Small intestine (tissue), 7 donors: ENCODE measurements around the gene CAGE1. TPM values are rescaled to one million over a fixed set of nuclear protein-coding genes. Genes with fewer than 3 reads are reported as not detected.
"Not testable (repeated sequence)": the region's sequence is repeated elsewhere in the genome, so short reads cannot be mapped to it uniquely, and the experiment has no call there.

Source experiments
- DNase-seq, 2 donors: peaks; one replicate each; pipeline versions ENCODE4 v3.0.0 to v3.0.0-alpha.2; 2013
- FAIRE-seq: peaks from 2 replicates; lab custom pipeline; 2012; peaks lifted over from hg19 to GRCh38; lab: Jason Lieb, UNC
- H3K27ac ChIP-seq, 3 donors: one replicate each; pipeline ENCODE4 v1.5.1; 2013; ENCODE audit warnings: low read length in 2 of 3, mild to moderate bottlenecking in 2 of 3, control low read depth in 1 of 3, inconsistent platforms in 1 of 3, low read depth in 1 of 3, moderate library complexity in 1 of 3
- H3K27me3 ChIP-seq, 3 donors: one replicate each; pipeline ENCODE4 v1.6.1; 2013; ENCODE audit warnings: low read length in 3 of 3, inconsistent platforms in 1 of 3; ENCODE audit not compliant: control insufficient read depth in 3 of 3, insufficient read depth in 3 of 3
- H3K36me3 ChIP-seq, 3 donors: one replicate each; pipeline ENCODE4 v1.6.1; 2013; ENCODE audit warnings: low read length in 3 of 3, inconsistent platforms in 1 of 3, low read depth in 1 of 3, mild to moderate bottlenecking in 1 of 3, moderate library complexity in 1 of 3; ENCODE audit not compliant: control insufficient read depth in 3 of 3, insufficient read depth in 2 of 3
- H3K4me1 ChIP-seq, 3 donors: one replicate each; pipeline ENCODE4 v1.6.1; 2013; ENCODE audit warnings: low read length in 2 of 3, inconsistent platforms in 1 of 3, low read depth in 1 of 3, mild to moderate bottlenecking in 1 of 3, moderate library complexity in 1 of 3; ENCODE audit not compliant: control insufficient read depth in 3 of 3, insufficient read depth in 2 of 3
- H3K4me3 ChIP-seq, 3 donors: one replicate each; pipeline ENCODE4 v1.5.1; 2013; ENCODE audit warnings: low read length in 3 of 3, control low read depth in 1 of 3, inconsistent platforms in 1 of 3, low read depth in 1 of 3, mild to moderate bottlenecking in 1 of 3, moderate library complexity in 1 of 3
- H3K9me3 ChIP-seq, 2 donors: one replicate each; pipeline ENCODE4 v1.6.1; 2013; ENCODE audit warnings: low read depth in 1 of 2, low read length in 1 of 2; ENCODE audit not compliant: control insufficient read depth in 2 of 2, insufficient read depth in 1 of 2
- WGBS, 3 donors: extraction: QIAGEN DNeasy Blood & Tissue Kit; methylation state at CpG; one replicate each; pipeline ENCODE4 v1.1.7; 2013; 5-methylcytosine and 5-hydroxymethylcytosine counted together
- polyA plus RNA-seq, 4 donors: library from polyadenylated mRNA; stranded (reverse) in 3 of 4; unstranded in 1 of 4; fragments of 200-250 nt in 3 of 4; fragments of 120-200 nt in 1 of 4; gene quantifications; one replicate each; pipeline versions ENCODE4 v1.2.1 to v1.2.3, GENCODE V29; 2013
- donor health status: healthy with polysubstance abuse.
- donor health status: control.
- donor health status: control.
- donor health status: Bipolar disorder and iron deficiency.
- donor health status: healthy.

CAGE1 gene
- polyA plus RNA-seq, 4 donors = 0.01 TPM; not detected in 3

- no peaks in the 10 kb centered on the region for H3K9me3 ChIP-seq
- no peaks in the 10 kb centered on the region for H3K36me3 ChIP-seq
- peak; percentile 60 for DNase-seq
- WGBS, 3 donors = 32 to 53% (median 37%) methylated on average over 3 of the region's 3 CpGs
- no peak overlapping the region for H3K4me3 ChIP-seq
- no peaks in the 10 kb centered on the region for H3K4me1 ChIP-seq
- no peak for FAIRE-seq
- H3K27ac ChIP-seq = no peak overlapping the region
- H3K27me3 ChIP-seq = no peaks in the 10 kb centered on the region
Observed at GRCh38 chr6:7373739-7374138, 15.8 kb downstream of the CAGE1 start.

- Histone ChIP-seq H3K36me3 (no peaks in the 10 kb centered on the region), H3K27ac (no peak overlapping the region), H3K4me3 (no peak overlapping the region), H3K9me3 (no peaks in the 10 kb centered on the region), H3K27me3 (no peaks in the 10 kb centered on the region), H3K4me1 (no peaks in the 10 kb centered on the region)
- WGBS, 3 donors = 86 to 91% (median 88%) methylated on average over 7 of the region's 7 CpGs
- no peak for FAIRE-seq
- no peak for DNase-seq
Observed at GRCh38 chr6:7367408-7367807, 22.1 kb downstream of the CAGE1 start.

- not testable (repeated sequence) for H3K9me3 ChIP-seq, H3K36me3 ChIP-seq, H3K27me3 ChIP-seq, H3K4me1 ChIP-seq, FAIRE-seq, H3K4me3 ChIP-seq, DNase-seq, H3K27ac ChIP-seq
- WGBS, 3 donors = 59 to 66% (median 65%) methylated on average over 3 of the region's 3 CpGs
Observed at GRCh38 chr6:7351916-7352315, 37.6 kb downstream of the CAGE1 start.

- H3K27ac ChIP-seq, H3K27me3 ChIP-seq, H3K9me3 ChIP-seq, H3K36me3 ChIP-seq, FAIRE-seq, H3K4me3 ChIP-seq, DNase-seq, H3K4me1 ChIP-seq: not testable (repeated sequence)
- 25 to 55% (median 55%) methylated on average over 1 of the region's 1 CpG for WGBS, 3 donors
Observed at GRCh38 chr6:7350591-7350990, 39.0 kb downstream of the CAGE1 start.

- 31 to 62% (median 45%) methylated on average over 2 of the region's 2 CpGs for WGBS, 3 donors
- not testable (repeated sequence) for H3K4me3 ChIP-seq, H3K36me3 ChIP-seq, H3K9me3 ChIP-seq, H3K27me3 ChIP-seq, H3K4me1 ChIP-seq, FAIRE-seq
- H3K27ac ChIP-seq = peak overlapping the region in 1 of 3 donors; percentile 27
- DNase-seq = peak; percentile 14 to 69
Observed at GRCh38 chr6:7347551-7347997, 42.0 kb downstream of the CAGE1 start.

- not testable (repeated sequence) for H3K4me3 ChIP-seq, H3K9me3 ChIP-seq, H3K27me3 ChIP-seq, FAIRE-seq, H3K4me1 ChIP-seq, DNase-seq, H3K36me3 ChIP-seq, H3K27ac ChIP-seq
- WGBS, 3 donors = 65 to 83% (median 70%) methylated on average over 10 of the region's 10 CpGs
Observed at GRCh38 chr6:7344773-7345450, 44.6 kb downstream of the CAGE1 start.

- peaks cover 0 to 4% (median 2%) of the 10 kb centered on the region in 3 donors for H3K27me3 ChIP-seq
- no peaks in the 10 kb centered on the region for H3K36me3 ChIP-seq
- H3K4me3 ChIP-seq = no peak overlapping the region
- WGBS, 3 donors = 88 to 91% (median 88%) methylated on average over 27 to 29 of the region's 29 CpGs
- H3K27ac ChIP-seq = no peak overlapping the region
- no peaks in the 10 kb centered on the region for H3K4me1 ChIP-seq
- FAIRE-seq (no peak), DNase-seq (no peak)
- peaks cover 0 to 8% of the 10 kb centered on the region in 2 donors for H3K9me3 ChIP-seq
Observed at GRCh38 chr6:7343546-7344475, 45.7 kb downstream of the CAGE1 start.

- FAIRE-seq = no peak
- WGBS, 3 donors = 79 to 83% (median 81%) methylated on average over 9 of the region's 9 CpGs
- H3K36me3 ChIP-seq = no peaks in the 10 kb centered on the region
- no peak overlapping the region for H3K4me3 ChIP-seq
- H3K4me1 ChIP-seq = no peaks in the 10 kb centered on the region
- no peak for DNase-seq
- no peak overlapping the region for H3K27ac ChIP-seq
- H3K9me3 ChIP-seq = no peaks in the 10 kb centered on the region
- peaks cover 0 to 4% (median 2%) of the 10 kb centered on the region in 3 donors for H3K27me3 ChIP-seq
Observed at GRCh38 chr6:7341989-7342742, 47.4 kb downstream of the CAGE1 start.
